Mesendoderm (in vitro differentiated cells): ENCODE data around the gene CKS2.
A peak's percentile ranks its signal among the peaks of the same experiment; 100 is the strongest.

ENCODE experiments used
- DNase-seq: peaks from one replicate; pipeline ENCODE4 v3.0.0; 2013
- H2AK5ac ChIP-seq: 2 replicates; pipeline ENCODE4 v1.6.1; 2013; ENCODE audit warnings: low read length, inconsistent platforms
- H2BK120ac ChIP-seq: 2 replicates; pipeline ENCODE4 v1.6.1; 2013; ENCODE audit warnings: low read depth, mild to moderate bottlenecking, low read length, moderate library complexity, mixed read lengths
- H2BK15ac ChIP-seq: replicated peaks from 2 replicates; pipeline ENCODE4 v1.6.1; 2013; ENCODE audit warnings: low read depth, mild to moderate bottlenecking, moderate library complexity
- H2BK5ac ChIP-seq: 2 replicates; pipeline ENCODE4 v1.6.1; 2013; ENCODE audit warnings: low read length, inconsistent platforms
- H3K18ac ChIP-seq: 2 replicates; pipeline ENCODE4 v1.6.1; 2013; ENCODE audit warnings: mild to moderate bottlenecking, low read length, mixed read lengths
- H3K23ac ChIP-seq: one replicate; pipeline ENCODE4 v1.6.1; 2013; ENCODE audit warnings: low read length
- H3K27ac ChIP-seq: 2 replicates; pipeline ENCODE4 v1.5.1; 2013; ENCODE audit warnings: low read depth, mild to moderate bottlenecking, inconsistent platforms, low read length, moderate library complexity
- H3K27me3 ChIP-seq: 2 replicates; pipeline ENCODE4 v1.6.1; 2013; ENCODE audit warnings: low read length, control low read depth, mild to moderate bottlenecking, inconsistent platforms; ENCODE audit not compliant: insufficient read depth, poor library complexity
- H3K36me3 ChIP-seq: 2 replicates; pipeline ENCODE4 v1.6.1; 2013; ENCODE audit warnings: low read length, inconsistent platforms; ENCODE audit not compliant: control insufficient read depth, insufficient read depth
- H3K4ac ChIP-seq: one replicate; pipeline ENCODE4 v1.6.1; 2013; ENCODE audit warnings: low read depth, mild to moderate bottlenecking, low read length, moderate library complexity
- H3K4me1 ChIP-seq: 2 replicates; pipeline ENCODE4 v1.6.1; 2013; ENCODE audit warnings: low read depth, low read length, inconsistent platforms; ENCODE audit not compliant: control insufficient read depth
- H3K4me2 ChIP-seq: 2 replicates; pipeline ENCODE4 v1.6.1; 2013; ENCODE audit warnings: low read length
- H3K4me3 ChIP-seq: 2 replicates; pipeline ENCODE4 v1.5.1; 2013; ENCODE audit warnings: mild to moderate bottlenecking, low read length
- H3K56ac ChIP-seq: one replicate; pipeline ENCODE4 v1.6.1; 2013; ENCODE audit warnings: low read length
- H3K79me1 ChIP-seq: 2 replicates; pipeline ENCODE4 v1.6.1; 2013; ENCODE audit warnings: low read length, inconsistent platforms
- H3K79me2 ChIP-seq: 2 replicates; pipeline ENCODE4 v1.6.1; 2013; ENCODE audit warnings: mild to moderate bottlenecking, low read length; ENCODE audit not compliant: control insufficient read depth, insufficient read depth
- H3K9ac ChIP-seq: 2 replicates; pipeline ENCODE4 v1.6.1; 2013; ENCODE audit warnings: low read length, inconsistent platforms
- H4K5ac ChIP-seq: one replicate; pipeline ENCODE4 v1.6.1; 2013; ENCODE audit warnings: low read length
- H4K8ac ChIP-seq: one replicate; pipeline ENCODE4 v1.6.1; 2013; ENCODE audit warnings: low read depth, mild to moderate bottlenecking, control low read depth, low read length, moderate library complexity
- WGBS: extraction: QIAGEN DNeasy Blood & Tissue Kit; methylation state at CpG from one replicate; pipeline ENCODE4 v1.1.7; 2013; ENCODE audit warnings: low lambda C conversion rate, missing lambda C conversion rate; ENCODE audit not compliant: insufficient coverage; ENCODE audit errors: extremely low coverage; 5-methylcytosine and 5-hydroxymethylcytosine counted together

The CKS2 gene

GRCh38 chr9:89329917-89330316, 18.9 kb downstream of the CKS2 start:
- Histone ChIP-seq H2BK120ac (no peak overlapping the region), H3K79me1 (peaks cover 4% of the 10 kb centered on the region), H2BK15ac (no peak overlapping the region), H2AK5ac (no peak overlapping the region), H3K18ac (no peak overlapping the region), H3K4ac (no peak overlapping the region), H3K4me1 (no peaks in the 10 kb centered on the region), H3K4me2 (no peak overlapping the region), H3K4me3 (no peak overlapping the region), H3K56ac (no peak overlapping the region), H3K36me3 (peaks cover 8% of the 10 kb centered on the region), H3K27me3 (no peaks in the 10 kb centered on the region), H3K79me2 (peaks cover 3% of the 10 kb centered on the region), H3K23ac (no peak overlapping the region), H4K8ac (no peak overlapping the region), H2BK5ac (no peak overlapping the region), H4K5ac (no peak overlapping the region), H3K27ac (no peak overlapping the region), H3K9ac (no peak overlapping the region)
- no peak for DNase-seq

GRCh38 chr9:89330513-89330912, 19.5 kb downstream of the CKS2 start:
- no peak overlapping the region for H3K18ac ChIP-seq
- no peak overlapping the region for H3K27ac ChIP-seq
- DNase-seq: no peak
- peaks cover 8% of the 10 kb centered on the region for H3K36me3 ChIP-seq
- H2AK5ac ChIP-seq: no peak overlapping the region
- H4K5ac ChIP-seq: no peak overlapping the region
- no peaks in the 10 kb centered on the region for H3K79me2 ChIP-seq
- no peak overlapping the region for H3K56ac ChIP-seq
- peaks cover 2% of the 10 kb centered on the region for H3K79me1 ChIP-seq
- no peak overlapping the region for H2BK15ac ChIP-seq
- H2BK5ac ChIP-seq: no peak overlapping the region
- H3K23ac ChIP-seq: no peak overlapping the region
- no peaks in the 10 kb centered on the region for H3K27me3 ChIP-seq
- H3K4ac ChIP-seq: no peak overlapping the region
- no peaks in the 10 kb centered on the region for H3K4me1 ChIP-seq
- no peak overlapping the region for H4K8ac ChIP-seq
- no CpG with 5 or more reads among the region's 7 CpGs for WGBS
- no peak overlapping the region for H3K4me2 ChIP-seq
- H3K9ac ChIP-seq: no peak overlapping the region
- no peak overlapping the region for H2BK120ac ChIP-seq
- H3K4me3 ChIP-seq: no peak overlapping the region

GRCh38 chr9:89339807-89340206, 28.8 kb downstream of the CKS2 start:
- Histone ChIP-seq H2AK5ac (no peak overlapping the region), H3K36me3 (peaks cover 4% of the 10 kb centered on the region), H3K23ac (no peak overlapping the region)

GRCh38 chr9:89340332-89340731, 29.3 kb downstream of the CKS2 start:
- H3K4me3 ChIP-seq: no peak overlapping the region
- H2AK5ac ChIP-seq: no peak overlapping the region
- no peak overlapping the region for H3K23ac ChIP-seq

More at GRCh38 chr9:89339807-89340206, 28.8 kb downstream of the CKS2 start:
- Histone ChIP-seq H3K56ac (no peak overlapping the region), H4K5ac (no peak overlapping the region), H2BK15ac (no peak overlapping the region), H3K79me2 (no peaks in the 10 kb centered on the region), H2BK120ac (no peak overlapping the region), H3K4ac (no peak overlapping the region), H3K27ac (no peak overlapping the region), H2BK5ac (no peak overlapping the region), H3K9ac (no peak overlapping the region), H3K18ac (no peak overlapping the region), H3K79me1 (no peaks in the 10 kb centered on the region), H3K4me2 (no peak overlapping the region), H3K27me3 (no peaks in the 10 kb centered on the region), H4K8ac (no peak overlapping the region), H3K4me1 (no peaks in the 10 kb centered on the region), H3K4me3 (no peak overlapping the region)
- no CpG with 5 or more reads among the region's 2 CpGs for WGBS
- DNase-seq: no peak

GRCh38 chr9:89342213-89342612, 31.2 kb downstream of the CKS2 start:
- Histone ChIP-seq H3K18ac (no peak overlapping the region), H3K9ac (no peak overlapping the region)

More at GRCh38 chr9:89340332-89340731, 29.3 kb downstream of the CKS2 start:
- H3K79me2 ChIP-seq: no peaks in the 10 kb centered on the region
- no peak overlapping the region for H3K18ac ChIP-seq
- H3K36me3 ChIP-seq: peaks cover 4% of the 10 kb centered on the region
- no peaks in the 10 kb centered on the region for H3K4me1 ChIP-seq
- H3K4me2 ChIP-seq: no peak overlapping the region
- no peak overlapping the region for H3K9ac ChIP-seq
- WGBS: no CpG with 5 or more reads among the region's 3 CpGs
- H4K8ac ChIP-seq: no peak overlapping the region
- no peak overlapping the region for H2BK120ac ChIP-seq
- H3K27me3 ChIP-seq: no peaks in the 10 kb centered on the region
- no peak overlapping the region for H3K56ac ChIP-seq
- no peak for DNase-seq
- H3K4ac ChIP-seq: no peak overlapping the region
- H2BK15ac ChIP-seq: no peak overlapping the region
- peaks cover 1% of the 10 kb centered on the region for H3K79me1 ChIP-seq
- H4K5ac ChIP-seq: no peak overlapping the region
- H2BK5ac ChIP-seq: no peak overlapping the region
- no peak overlapping the region for H3K27ac ChIP-seq

GRCh38 chr9:89342948-89343347, 32.0 kb downstream of the CKS2 start:
- no peak overlapping the region for H2AK5ac ChIP-seq
- no peak overlapping the region for H3K27ac ChIP-seq
- H4K5ac ChIP-seq: no peak overlapping the region
- H3K4me3 ChIP-seq: no peak overlapping the region
- H4K8ac ChIP-seq: no peak overlapping the region
- peak; percentile 15 for DNase-seq
- no CpG with 5 or more reads among the region's 1 CpG for WGBS
- peaks cover 3% of the 10 kb centered on the region for H3K36me3 ChIP-seq
- H3K4me2 ChIP-seq: no peak overlapping the region
- peaks cover 1% of the 10 kb centered on the region for H3K79me1 ChIP-seq
- no peaks in the 10 kb centered on the region for H3K79me2 ChIP-seq
- no peak overlapping the region for H3K9ac ChIP-seq
- H3K23ac ChIP-seq: no peak overlapping the region
- no peak overlapping the region for H3K56ac ChIP-seq
- no peak overlapping the region for H2BK15ac ChIP-seq
- no peaks in the 10 kb centered on the region for H3K27me3 ChIP-seq
- H3K18ac ChIP-seq: no peak overlapping the region
- H3K4me1 ChIP-seq: no peaks in the 10 kb centered on the region
- H2BK5ac ChIP-seq: no peak overlapping the region
- no peak overlapping the region for H2BK120ac ChIP-seq
- H3K4ac ChIP-seq: no peak overlapping the region

More at GRCh38 chr9:89342213-89342612, 31.2 kb downstream of the CKS2 start:
- peaks cover 1% of the 10 kb centered on the region for H3K79me1 ChIP-seq
- no peak overlapping the region for H2BK5ac ChIP-seq
- no peak overlapping the region for H3K23ac ChIP-seq
- H4K8ac ChIP-seq: no peak overlapping the region
- H3K79me2 ChIP-seq: no peaks in the 10 kb centered on the region
- H4K5ac ChIP-seq: no peak overlapping the region
- H2AK5ac ChIP-seq: no peak overlapping the region
- no CpG with 5 or more reads among the region's 6 CpGs for WGBS
- no peaks in the 10 kb centered on the region for H3K27me3 ChIP-seq
- H3K36me3 ChIP-seq: peaks cover 6% of the 10 kb centered on the region
- H3K4me2 ChIP-seq: no peak overlapping the region
- H2BK15ac ChIP-seq: no peak overlapping the region
- H3K56ac ChIP-seq: no peak overlapping the region
- no peak overlapping the region for H3K27ac ChIP-seq
- H3K4ac ChIP-seq: no peak overlapping the region
- no peaks in the 10 kb centered on the region for H3K4me1 ChIP-seq
- peak; percentile 14 for DNase-seq
- H2BK120ac ChIP-seq: no peak overlapping the region
- no peak overlapping the region for H3K4me3 ChIP-seq
